ENCODE data around the gene CFAP119.

Gene CFAP119

DNA sequence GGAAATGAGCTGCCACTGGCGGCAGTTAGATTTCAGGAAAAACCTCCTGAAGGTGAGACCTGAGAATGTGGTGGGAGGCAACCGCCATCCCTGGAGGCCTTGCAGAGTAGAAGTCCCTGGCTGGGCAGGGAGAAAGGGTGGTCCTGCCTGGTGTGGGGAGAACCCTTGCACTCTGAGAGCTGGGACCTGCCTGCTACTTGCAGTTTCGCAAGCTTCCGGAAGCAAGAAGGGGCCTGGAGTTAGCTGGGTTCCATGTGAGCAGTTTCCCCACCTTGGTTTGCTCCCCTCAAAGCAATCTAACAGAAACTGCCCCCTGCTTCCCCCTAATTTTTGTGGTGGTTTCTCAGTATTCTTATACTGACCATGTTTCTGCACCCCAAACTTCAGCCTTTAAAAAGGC is 18.7 kb upstream of the CFAP119 start:
- DNase-seq: no peak

DNA sequence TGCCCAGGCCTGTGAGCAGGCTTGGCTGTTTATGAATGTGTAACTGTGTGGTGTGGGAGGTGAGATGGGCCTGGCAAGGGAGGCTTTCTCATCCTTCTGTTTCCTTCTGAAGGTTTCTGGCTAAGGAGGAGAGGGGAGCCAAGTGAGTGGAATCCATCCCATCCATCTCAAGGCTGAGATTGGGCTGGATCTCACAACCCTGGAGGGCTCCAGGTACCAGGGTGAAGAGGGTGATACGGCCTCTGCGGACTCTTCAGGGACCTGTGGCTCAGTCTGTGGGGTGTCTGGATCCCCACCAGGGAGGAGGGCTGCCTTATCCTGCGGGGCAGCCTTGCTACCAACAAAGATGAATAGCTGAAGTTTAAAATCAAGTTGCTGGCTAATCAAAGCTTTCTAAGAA is 18.2 kb upstream of the CFAP119 start:
- DNase-seq: no peak

DNA sequence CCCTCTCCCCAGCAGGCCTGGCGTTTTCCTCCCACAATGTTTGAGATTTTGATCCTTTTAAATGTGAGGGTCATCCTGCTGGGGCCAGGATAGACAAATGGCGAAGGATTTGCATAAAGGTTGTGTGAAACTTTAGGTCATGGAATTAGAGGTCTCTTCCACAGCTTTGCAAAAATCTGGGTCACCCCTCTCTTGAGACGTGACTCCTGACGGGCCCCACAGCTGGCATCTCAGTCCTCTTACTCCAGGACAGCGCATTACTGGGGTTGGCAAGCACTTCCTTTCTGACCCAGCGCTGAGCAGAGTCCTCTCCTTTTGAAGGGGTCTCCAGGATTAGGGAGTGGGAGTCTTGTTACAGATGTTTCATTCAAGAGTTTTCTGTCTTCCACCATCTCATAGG is 17.7 kb upstream of the CFAP119 start:
- no peak for DNase-seq

DNA sequence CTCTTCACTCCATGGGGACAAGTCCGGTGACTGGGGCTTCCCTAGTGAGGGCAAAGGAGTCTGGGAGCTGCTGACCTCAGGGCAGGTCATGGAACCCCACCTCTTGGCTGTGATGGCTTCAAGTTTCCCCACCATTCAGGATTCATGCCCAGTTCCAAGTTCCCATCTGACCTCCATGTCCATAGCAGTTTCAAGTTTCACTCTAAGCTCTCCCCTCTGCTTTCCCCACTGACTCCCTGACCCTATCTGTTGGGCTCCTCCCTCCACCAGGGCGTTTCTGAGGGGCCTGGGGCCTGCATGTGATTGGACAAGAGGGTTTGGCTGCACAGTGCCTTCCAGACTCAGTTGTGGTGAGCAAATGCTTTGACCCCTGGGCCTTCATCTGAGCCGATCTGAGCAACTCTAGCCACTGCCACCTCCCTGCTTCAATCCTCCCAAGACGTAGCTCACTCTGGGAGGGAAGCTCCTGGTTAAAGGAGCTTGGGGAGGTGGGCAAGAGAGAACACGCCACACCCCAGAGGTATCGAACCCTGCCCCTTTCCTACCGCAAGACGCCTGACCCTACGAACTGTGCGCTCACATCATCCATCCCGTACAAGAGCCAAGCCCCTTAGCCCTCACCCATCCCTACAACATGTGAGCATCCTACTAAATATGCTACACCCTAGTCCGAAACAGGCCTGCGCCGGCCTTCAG is 16.8 kb upstream of the CFAP119 start:
- DNase-seq: no peak

DNA sequence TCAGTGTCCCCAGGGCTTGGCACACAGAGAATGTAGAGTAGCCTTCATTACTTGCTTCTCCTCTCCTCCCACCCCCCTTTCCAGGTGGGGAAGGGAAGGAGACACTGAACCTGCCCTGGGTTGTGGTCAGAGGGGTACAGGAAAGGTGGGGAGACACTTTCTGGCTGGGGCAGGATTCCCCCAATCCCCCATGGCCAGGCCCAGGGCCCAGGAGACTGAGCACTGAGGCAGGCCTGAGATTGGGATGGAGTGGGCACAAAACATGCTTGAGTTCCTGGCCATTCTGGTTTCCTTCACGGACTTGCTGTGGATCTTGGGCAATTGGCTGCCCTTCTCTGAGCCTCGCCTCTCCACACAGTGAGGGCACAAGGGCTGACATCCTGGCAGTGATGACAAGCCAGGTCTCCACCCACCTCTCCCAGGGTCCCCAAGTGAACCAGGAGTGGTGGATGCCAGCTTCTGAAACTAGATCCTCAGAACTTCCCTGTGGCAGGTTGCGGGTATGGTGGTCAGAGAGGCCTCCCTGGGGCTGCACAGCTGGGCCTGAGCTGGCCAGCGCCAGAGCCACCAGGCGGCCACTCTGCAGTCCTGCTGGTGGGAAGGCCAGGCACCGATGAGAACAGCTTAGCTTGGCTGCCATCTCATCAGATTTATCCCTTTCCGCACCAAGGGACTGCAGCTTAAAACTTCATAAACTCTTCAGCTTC is 15.9 kb upstream of the CFAP119 start:
- no peak for DNase-seq

DNA sequence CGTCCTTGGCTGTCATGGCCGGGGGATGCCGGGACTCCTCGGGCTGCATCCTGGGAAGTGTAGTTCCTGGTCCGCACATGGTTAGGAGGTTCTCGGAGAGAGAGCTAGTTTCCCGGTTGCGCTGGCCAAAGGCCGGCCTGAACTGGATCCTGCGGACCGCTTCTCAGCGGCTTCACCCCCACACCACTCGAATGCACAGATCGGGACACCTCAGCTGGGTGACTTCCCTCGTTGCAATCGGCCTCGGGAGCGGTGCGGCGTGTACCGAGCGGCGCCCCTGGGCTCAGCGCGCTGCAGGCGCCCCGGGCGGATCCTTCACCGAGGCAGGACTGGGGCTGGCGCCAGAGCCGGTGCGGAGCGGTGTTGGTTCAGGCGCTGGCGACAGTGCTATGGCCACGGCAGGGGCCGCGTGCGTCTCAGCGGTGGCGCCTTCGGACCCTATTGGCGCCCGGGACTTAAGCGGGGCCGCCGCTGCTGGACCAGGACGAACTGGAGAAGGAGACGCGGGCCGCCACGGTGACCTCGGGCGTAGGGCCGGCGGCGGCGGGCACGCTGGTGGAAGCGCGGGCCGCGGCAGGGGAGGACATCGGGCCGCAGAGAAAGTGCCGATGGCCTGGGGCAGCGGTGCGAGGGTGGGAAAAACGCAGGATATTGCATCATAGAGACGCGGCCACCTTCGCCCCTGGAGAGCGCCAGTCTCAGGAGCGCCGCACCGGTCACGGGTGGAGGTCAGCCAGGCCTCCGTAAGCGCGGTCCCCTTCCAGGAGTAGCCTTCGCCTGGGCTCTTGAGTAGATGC is 13.7 kb upstream of the CFAP119 start:
- DNase-seq: peak; percentile 72 to 78

DNA sequence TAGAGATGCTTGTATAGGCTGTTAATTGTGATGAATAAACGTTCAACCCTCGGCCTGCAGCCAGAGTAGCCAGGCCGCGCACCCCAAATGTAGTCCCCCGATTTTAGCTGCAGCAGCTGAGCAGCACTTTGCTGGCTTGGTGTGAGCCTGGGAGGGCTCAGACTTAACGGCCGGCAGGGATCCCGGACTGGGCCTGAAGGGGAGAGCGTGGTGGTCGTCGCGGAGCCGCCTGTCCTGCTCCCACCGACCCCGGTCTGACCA is 13.2 kb upstream of the CFAP119 start:
- no peak for DNase-seq

DNA sequence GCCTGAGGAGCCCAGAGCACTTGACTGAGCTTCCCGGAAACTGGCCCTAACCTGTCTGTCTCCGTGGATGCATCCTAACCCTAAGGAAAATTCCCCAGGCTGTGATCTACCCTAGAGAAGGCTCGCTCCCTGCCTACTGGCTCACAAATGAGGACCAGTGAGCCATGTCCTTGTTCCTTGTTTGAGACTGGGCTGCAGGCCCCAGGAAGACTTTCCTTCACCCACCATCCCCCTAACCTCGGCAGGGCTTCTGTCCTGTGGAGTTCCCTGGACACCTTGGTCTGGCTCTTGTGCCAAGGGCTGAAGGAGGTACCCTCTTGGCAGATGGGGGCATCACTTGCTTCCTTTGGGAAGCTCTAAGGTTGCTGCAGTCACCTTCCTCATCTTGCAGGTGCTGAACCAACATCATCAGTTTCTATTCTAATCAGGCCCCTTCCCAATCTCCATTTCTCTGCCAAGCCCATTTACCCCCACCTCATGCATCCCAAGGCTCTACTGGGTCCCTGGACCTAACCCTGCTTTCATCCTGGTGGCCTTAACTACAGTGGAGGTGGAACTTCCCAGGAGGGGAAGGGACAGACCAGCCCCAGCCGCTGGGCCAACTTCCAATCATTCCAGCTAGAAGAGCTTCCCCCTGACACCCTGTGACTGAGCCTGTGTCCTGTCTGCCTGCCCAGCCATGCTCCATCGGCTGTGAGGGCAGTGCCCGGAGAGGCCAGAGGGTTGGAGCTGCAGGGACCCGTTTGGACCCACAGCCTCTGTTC is 12.7 kb upstream of the CFAP119 start:
- no peak for DNase-seq

DNA sequence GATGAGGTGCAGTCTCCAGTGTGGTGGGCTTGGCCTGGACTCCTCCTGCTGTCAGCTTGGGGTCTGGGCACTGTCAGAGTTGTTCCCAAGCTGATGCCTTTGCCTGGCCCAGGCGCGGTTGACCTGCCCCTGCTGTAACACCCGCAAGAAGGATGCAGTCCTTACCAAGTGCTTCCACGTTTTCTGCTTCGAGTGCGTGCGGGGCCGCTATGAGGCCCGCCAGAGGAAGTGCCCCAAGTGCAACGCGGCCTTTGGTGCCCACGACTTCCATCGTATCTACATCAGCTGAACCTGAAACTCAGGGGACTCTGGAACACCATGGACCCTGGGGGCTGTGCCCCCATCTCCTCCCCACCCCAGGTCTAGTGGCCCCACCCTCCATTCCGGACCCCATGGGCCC is 12.0 kb upstream of the CFAP119 start:
- no peak for DNase-seq

DNA sequence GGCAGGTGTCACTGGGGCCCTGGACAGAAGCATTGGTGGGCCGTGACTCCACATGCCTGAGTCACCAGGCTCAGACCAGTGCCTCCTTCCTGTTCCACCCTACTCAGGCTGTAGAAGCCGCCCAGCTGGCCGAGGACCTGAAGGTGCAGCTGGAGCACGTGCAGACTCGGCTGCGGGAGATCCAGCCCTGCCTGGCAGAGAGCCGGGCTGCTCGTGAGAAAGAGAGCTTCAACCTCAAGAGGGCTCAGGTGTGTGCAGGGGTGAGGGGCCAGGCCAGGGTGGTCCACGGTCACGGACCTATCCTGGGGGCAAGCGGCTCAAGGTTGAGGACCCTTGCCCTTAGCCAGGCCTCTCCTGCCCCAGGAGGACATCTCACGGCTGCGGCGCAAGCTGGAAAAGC is 9.9 kb upstream of the CFAP119 start:
- DNase-seq: no peak

DNA sequence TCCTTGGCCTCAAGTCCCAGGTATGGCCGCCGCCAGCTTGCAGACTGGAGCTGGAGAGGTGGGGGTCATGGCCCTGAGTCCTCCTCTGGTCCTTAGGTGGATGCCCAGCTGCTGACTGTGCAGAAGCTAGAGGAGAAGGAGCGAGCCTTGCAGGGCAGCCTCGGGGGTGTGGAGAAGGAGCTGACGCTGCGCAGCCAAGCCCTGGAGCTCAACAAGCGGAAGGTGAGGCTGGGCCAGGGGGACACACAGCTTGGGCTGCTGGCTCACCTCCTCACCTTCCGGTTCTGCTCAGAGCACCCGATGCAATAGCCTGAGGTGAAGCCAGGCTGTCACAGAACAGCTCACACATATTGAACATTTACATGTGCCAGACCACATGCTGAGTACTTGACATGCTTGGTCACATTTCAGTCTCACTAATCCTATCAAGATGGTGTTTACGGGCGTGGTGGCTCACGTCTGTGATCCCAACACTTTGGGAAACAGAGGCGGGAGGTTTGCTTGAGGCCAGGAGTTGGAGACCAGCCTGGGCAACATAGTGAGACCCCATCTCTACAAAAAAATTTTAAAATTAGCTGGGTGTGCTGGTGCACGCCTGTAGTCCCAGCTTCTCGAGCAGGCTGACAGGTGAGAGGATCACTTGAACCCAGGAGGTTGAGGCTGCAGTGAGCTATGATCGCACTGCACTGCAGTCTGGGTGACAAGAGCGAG is 7.7 kb upstream of the CFAP119 start:
- DNase-seq: no peak

DNA sequence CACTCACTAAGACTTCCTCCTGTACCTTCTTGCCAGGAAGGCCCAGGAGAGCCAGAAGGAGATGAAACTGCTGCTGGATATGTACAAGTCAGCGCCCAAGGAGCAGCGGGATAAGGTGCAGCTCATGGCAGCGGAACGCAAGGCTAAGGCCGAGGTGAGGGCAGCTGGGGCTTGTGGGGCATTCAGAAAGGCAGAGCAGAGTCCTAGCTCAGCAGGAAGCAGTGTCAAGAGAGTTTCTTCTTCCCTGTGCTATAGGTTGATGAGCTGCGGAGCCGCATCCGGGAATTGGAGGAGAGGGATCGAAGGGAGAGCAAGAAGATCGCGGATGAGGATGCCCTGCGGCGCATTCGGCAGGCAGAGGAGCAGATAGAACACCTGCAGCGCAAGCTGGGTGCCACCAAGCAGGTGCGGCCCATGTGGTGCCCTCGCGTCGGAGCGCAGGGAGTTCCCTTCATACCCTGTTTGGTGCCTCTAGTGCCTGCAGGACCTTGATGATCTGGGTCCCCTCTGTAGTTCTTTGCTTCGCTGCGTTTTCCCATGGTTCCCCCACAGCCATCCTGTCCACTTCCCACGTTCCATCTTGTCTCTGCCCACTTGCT is 6.8 kb upstream of the CFAP119 start:
- no peak for DNase-seq

DNA sequence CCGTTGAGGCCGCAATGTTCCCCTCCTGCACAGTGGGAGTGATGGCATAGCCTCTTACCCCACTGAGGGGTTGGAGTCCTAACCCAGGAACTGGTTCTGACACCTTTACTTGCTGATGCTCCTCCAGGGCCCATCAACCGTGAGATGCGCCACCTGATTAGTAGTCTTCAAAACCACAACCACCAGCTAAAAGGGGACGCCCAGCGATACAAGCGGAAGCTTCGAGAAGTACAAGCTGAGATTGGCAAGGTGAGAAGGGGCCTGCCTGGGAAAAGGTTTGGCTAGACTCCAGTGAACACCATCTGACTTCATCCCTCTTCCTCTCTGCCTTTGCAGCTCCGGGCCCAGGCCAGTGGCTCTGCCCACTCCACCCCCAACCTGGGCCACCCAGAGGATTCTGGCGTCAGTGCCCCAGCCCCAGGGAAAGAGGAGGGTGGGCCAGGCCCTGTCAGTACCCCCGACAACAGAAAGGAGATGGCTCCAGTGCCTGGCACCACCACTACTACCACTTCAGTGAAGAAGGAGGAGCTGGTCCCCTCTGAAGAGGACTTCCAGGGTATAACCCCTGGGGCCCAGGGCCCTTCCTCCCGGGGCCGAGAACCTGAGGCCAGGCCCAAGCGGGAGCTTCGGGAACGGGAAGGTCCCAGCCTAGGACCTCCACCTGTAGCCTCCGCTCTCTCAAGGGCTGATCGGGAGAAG is 6.1 kb upstream of the CFAP119 start:
- DNase-seq: no peak

DNA sequence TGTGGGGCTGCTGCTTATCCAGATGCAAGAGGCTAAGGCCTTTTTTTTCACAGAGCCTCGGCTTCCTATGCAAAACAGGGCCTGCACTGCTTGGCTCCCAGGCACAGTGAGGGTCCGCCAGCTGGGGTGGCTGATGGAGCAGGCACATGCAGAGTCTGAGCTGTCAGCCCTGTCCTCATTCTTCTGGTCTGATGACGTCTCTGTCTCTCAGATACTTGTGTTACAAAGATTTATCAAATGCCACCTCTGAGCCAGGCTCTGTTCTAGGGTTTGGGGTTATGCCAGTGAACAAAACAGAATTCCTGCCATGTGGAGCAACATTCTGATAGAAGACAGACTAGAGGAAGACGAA is 5.0 kb upstream of the CFAP119 start:
- no peak for DNase-seq

DNA sequence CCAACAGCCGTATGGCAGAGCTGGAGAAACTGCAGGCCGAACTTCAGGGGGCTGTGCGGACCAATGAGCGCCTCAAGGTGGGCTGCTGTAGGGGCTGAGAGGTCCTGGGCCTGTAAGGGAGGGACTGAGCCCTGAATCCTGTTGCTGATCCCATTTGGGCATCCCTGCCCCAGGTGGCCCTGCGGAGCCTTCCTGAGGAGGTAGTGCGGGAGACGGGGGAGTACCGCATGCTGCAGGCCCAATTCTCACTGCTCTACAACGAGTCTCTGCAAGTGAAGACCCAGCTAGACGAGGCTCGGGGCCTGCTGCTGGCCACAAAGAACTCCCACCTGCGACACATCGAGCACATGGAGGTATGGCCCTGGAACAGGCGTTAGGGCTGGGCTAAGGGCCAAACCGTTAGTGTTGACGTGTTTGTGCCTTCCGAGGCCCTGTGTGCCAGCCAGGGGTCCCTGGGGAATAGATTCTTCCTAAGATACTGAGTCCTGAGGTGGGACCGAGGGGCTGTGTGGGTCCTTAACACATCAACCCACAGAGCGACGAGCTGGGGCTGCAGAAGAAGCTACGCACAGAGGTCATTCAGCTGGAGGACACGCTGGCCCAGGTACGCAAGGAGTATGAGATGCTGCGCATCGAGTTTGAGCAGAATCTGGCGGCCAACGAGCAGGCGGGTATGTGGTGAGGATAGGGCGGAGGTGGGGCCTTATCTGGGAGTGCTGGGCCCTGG is 4.5 kb upstream of the CFAP119 start:
- no peak for DNase-seq

DNA sequence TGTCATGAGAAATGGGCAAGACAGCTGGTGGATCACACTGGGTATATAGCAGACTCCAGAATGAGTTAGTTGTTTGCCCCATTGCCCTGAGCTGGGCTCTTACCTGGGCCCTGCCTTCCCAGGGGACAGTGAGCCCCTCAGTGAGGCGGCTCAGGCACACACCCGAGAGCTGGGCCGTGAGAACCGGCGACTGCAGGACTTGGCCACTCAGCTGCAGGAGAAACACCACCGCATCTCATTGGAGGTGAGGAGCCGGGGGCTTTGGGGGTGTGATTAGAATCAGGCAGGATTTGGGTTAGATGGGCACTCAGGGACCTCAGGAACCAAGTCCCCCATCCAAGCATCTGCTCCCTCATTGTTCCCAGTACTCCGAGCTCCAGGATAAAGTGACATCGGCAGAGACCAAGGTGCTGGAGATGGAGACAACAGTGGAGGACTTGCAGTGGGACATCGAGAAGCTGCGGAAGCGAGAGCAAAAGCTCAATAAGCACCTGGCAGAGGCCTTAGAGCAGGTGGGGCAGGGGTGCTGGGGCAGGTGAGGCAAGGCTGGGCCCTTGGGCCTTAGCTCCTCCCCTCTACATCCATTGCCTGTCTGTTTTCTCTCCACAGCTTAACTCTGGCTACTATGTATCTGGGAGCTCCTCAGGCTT is 3.1 kb upstream of the CFAP119 start:
- no peak for DNase-seq

DNA sequence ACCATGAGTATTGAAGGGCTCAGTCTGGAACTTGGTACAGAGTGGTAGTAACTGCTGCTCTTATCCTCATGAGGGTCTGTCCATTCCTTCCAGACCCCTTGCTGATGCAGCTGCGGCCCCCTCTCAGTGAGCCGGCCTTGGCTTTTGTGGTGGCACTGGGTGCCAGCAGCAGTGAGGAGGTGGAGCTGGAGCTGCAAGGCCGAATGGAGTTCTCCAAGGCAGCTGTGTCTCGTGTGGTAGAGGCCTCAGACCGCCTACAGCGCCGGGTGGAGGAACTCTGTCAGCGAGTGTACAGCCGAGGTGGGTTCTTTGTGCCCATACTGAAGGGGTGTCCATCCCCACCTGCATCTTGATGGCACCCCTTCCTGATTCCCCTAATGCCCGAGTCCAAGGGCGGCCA is 2.2 kb upstream of the CFAP119 start:
- DNase-seq: no peak

DNA sequence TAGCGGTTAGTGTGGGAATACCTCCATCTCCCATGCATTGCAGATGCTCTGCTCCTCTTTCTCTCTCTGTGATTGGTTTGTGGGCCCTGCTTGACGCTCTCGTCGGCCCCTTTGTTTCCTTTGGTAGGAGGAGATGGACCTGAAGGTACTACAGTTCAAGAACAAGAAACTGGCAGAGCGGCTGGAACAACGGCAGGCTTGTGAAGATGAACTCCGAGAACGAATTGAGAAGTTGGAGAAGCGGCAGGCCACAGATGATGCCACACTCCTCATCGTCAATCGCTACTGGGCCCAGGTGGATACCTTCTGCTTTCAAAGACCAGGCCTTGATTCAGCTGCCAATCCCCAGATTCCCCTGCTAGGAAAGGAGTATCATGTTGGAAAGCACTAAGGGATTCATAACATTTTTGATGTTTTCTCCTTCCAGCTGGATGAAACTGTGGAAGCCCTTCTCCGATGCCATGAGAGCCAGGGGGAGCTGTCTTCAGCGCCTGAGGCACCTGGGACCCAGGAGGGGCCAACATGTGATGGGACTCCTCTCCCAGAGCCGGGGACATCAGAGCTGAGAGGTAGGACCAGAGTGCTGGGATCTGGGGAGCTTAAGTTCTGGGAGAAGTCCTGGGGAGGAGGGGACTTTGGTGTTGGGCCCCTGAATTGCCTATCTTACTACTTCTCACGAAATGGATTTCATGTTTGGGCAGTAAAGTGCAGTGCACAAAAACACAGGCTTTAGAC is 1.3 kb upstream of the CFAP119 start:
- DNase-seq: no peak

DNA sequence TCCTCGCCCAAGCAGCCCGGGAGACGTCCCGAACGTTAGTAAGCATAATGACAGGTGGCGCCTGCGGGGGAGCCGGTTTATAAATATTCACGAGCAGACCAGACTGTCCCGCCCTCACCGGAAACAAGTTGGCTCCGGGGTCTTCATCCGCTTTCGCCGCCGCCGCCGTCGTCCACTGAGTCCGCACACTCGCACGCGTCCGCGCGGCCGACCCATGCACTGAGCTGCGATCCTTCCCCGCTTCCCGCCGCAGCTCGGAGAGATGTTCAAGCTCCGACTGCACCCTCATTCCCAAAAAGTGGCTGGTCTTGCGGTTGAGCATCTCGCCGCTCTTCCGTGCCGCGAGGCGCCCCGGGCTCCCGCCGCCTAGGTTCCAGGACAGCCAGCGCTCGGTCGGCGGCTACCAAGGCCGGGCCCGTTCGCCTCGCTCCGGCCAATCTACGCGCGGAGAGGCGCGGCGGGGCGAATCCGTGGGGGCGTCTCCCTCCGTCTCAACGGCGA is 385 bp downstream of the CFAP119 start:
- DNase-seq: peak; percentile 45 to 59

Measured in activated CD4-positive, alpha-beta T cell treated with anti-CD3 and anti-CD28 coated beads, Interleukin-2, amount 50 U/mL, for 48 hours (primary cell).